ENCODE data around the gene CD74. TPM values are rescaled to one million over a fixed set of nuclear protein-coding genes. Genes with fewer than 3 reads are reported as not detected.

Gene CD74
- total RNA-seq, 1 experiment from 2014 or later, result 12.7 TPM

DNA sequence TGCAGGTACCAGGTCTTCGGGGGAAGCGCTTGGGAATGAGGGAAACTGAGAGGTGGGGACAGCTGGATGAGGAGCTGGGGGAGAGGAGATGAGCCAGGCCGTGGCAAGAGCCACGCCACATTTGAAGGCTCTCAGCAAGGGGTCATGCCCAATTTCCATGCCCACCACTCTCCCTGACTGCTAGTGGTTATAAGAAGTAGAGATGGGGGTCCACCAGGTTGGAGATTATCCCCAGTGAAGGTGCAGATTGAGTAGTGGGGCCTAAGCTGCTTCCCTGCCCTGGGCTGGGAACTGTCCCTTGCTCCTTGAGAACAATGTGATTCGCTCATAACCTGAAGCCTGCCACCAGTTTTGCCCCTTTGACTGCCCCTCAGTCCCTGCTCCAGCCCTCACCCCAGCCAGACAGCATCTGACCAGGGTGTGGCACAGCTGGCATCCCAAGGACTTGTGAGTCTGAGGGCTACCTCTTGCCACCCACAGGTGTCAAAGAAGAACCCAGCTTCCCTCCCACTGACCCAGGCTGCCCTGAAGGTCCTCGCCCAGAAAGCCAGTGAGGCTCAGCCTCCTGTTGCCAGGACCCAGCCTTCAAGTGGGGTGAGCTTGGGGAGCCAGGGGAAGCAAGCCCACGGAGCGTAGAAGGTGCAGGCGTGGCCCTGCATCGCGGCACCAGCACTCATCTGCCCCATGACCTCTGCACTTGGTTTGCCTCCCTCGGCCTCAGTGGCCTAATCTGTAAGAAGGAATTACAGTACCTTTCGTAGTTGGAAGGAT, 21.5 kb downstream of the CD74 start:
- POLR2A ChIA-PET, result no interaction called here
- ATAC-seq (no peak), DNase-seq (ENCODE audit: low read depth, low spot score) (no peak)
- H3K27ac ChIP-seq (ENCODE audit: low read length), result no peak overlapping the region
- peaks cover 15% of the 10 kb centered on the region for H3K36me3 ChIP-seq (ENCODE audit: control insufficient read depth, insufficient read depth, low read length)
- BruUV-seq (replicated peaks), result no TSS peak
- intact Hi-C loops (cut with micrococcal nuclease; ENCODE audit: unreplicated experiment) (no loop called here), in situ Hi-C loops (cut with HindIII; ENCODE audit: low pct_unique_long_range_greater_than_20kb, low sequenced_read_pairs) (no loop called here)
- no peaks in the 10 kb centered on the region for H3K9me3 ChIP-seq (ENCODE audit: control insufficient read depth, insufficient read depth, low read depth, low read length)
- CTCF ChIA-PET, result no interaction called here
- H3K4me3 ChIP-seq (ENCODE audit: low read depth in 2 of 2, low read length in 2 of 2), result no peak overlapping the region
- H3K27me3 ChIP-seq (ENCODE audit: control insufficient read depth, insufficient read depth, low read length), result no peaks in the 10 kb centered on the region
- no peaks in the 10 kb centered on the region for H3K4me1 ChIP-seq (ENCODE audit: control insufficient read depth, insufficient read depth, low read length)
- TF ChIP-seq, protein P1, sequence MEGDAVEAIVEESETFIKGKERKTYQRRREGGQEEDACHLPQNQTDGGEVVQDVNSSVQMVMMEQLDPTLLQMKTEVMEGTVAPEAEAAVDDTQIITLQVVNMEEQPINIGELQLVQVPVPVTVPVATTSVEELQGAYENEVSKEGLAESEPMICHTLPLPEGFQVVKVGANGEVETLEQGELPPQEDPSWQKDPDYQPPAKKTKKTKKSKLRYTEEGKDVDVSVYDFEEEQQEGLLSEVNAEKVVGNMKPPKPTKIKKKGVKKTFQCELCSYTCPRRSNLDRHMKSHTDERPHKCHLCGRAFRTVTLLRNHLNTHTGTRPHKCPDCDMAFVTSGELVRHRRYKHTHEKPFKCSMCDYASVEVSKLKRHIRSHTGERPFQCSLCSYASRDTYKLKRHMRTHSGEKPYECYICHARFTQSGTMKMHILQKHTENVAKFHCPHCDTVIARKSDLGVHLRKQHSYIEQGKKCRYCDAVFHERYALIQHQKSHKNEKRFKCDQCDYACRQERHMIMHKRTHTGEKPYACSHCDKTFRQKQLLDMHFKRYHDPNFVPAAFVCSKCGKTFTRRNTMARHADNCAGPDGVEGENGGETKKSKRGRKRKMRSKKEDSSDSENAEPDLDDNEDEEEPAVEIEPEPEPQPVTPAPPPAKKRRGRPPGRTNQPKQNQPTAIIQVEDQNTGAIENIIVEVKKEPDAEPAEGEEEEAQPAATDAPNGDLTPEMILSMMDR (IDR thresholded peaks at IDR 0.05), result no peak
- no peak for TF ChIP-seq TCF7L2 (IDR thresholded peaks at IDR 0.05; ENCODE audit: low read depth, low read length)
- no peak for TF ChIP-seq POLR2AphosphoS5 (IDR thresholded peaks at IDR 0.05; ENCODE audit: low read depth, low read length)
- TF ChIP-seq, protein P2, sequence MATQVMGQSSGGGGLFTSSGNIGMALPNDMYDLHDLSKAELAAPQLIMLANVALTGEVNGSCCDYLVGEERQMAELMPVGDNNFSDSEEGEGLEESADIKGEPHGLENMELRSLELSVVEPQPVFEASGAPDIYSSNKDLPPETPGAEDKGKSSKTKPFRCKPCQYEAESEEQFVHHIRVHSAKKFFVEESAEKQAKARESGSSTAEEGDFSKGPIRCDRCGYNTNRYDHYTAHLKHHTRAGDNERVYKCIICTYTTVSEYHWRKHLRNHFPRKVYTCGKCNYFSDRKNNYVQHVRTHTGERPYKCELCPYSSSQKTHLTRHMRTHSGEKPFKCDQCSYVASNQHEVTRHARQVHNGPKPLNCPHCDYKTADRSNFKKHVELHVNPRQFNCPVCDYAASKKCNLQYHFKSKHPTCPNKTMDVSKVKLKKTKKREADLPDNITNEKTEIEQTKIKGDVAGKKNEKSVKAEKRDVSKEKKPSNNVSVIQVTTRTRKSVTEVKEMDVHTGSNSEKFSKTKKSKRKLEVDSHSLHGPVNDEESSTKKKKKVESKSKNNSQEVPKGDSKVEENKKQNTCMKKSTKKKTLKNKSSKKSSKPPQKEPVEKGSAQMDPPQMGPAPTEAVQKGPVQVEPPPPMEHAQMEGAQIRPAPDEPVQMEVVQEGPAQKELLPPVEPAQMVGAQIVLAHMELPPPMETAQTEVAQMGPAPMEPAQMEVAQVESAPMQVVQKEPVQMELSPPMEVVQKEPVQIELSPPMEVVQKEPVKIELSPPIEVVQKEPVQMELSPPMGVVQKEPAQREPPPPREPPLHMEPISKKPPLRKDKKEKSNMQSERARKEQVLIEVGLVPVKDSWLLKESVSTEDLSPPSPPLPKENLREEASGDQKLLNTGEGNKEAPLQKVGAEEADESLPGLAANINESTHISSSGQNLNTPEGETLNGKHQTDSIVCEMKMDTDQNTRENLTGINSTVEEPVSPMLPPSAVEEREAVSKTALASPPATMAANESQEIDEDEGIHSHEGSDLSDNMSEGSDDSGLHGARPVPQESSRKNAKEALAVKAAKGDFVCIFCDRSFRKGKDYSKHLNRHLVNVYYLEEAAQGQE (IDR thresholded peaks at IDR 0.05; ENCODE audit: insufficient read depth in 1 of 2, low read depth in 2 of 2, low read length in 1 of 2), result no peak
- no peak for TF ChIP-seq SIN3A (IDR thresholded peaks at IDR 0.05; ENCODE audit: borderline replicate concordance, insufficient read depth, low read depth, low read length)

DNA sequence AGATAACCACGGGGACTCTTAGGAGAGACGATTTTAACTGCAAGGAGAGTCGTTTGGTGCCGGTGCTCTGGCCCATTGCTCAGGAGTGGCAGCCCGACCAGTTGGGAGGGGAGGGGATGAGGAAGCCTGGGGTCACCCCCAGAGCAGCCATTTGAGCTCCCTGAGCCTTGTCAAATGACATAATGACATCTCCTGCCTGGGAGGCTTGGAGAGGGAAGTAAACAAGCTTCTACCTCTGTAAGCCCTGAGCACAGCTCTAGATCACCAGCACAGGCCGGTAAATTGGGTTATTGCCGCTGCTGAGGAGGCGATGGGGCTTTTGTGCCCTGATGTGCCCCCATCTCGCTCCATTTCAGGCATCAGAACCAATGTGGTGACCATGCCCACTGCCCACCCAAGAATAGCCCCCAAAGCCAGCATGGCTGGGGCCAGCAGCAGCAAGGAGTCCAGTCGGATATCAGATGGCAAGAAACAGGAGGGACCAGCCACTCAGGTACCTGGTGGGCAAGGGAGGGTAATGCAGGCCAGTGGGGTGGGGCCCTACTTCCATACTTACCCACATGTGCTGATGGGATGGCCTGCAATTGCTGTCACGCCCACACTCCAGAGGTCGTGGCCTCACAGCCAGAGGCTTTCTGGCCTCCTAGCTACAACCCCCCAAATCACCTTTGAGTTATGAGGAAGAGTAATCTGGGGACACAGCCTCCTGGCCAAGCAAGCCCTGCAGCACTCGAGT, 23.0 kb downstream of the CD74 start:
- ATAC-seq (no peak), DNase-seq (ENCODE audit: low read depth, low spot score) (no peak)
- Histone ChIP-seq H3K27ac (ENCODE audit: low read length) (no peak overlapping the region), H3K4me1 (ENCODE audit: control insufficient read depth, insufficient read depth, low read length) (no peaks in the 10 kb centered on the region), H3K27me3 (ENCODE audit: control insufficient read depth, insufficient read depth, low read length) (no peaks in the 10 kb centered on the region), H3K36me3 (ENCODE audit: control insufficient read depth, insufficient read depth, low read length) (peaks cover 13% of the 10 kb centered on the region), H3K9me3 (ENCODE audit: control insufficient read depth, insufficient read depth, low read depth, low read length) (no peaks in the 10 kb centered on the region), H3K4me3 (ENCODE audit: low read depth in 2 of 2, low read length in 2 of 2) (no peak overlapping the region)
- BruUV-seq (replicated peaks), result no TSS peak
- POLR2A ChIA-PET, result no interaction called here
- CTCF ChIA-PET, result no interaction called here
- in situ Hi-C loops (cut with HindIII; ENCODE audit: low pct_unique_long_range_greater_than_20kb, low sequenced_read_pairs), result no loop called here
- TF ChIP-seq, protein P1 (IDR thresholded peaks at IDR 0.05), result no peak
- intact Hi-C loops (cut with micrococcal nuclease; ENCODE audit: unreplicated experiment), result no loop called here
